HEK293T (cell line): ENCODE results near the gene MAP4K1.
"Not testable (repeated sequence)": the region's sequence is repeated elsewhere in the genome, so short reads cannot be mapped to it uniquely, and the experiment has no call there.

Source experiments
- CTCF ChIA-PET: fragments of 350-600 bp; formaldehyde crosslinking; extraction: SDS; loops from one replicate; lab custom pipeline; 2021; ENCODE audit warnings: antibody characterized with exemption, inconsistent platforms; lab: Yijun Ruan, JAX
- POLR2A ChIA-PET: fragments of 350-600 bp; formaldehyde crosslinking; extraction: SDS; loops from one replicate; lab custom pipeline; 2020; ENCODE audit warnings: antibody characterized with exemption, inconsistent platforms; lab: Yijun Ruan, JAX
- DNase-seq: peaks from one replicate; pipeline ENCODE4 v3.0.0; 2012; ENCODE audit warnings: mixed read lengths; ENCODE audit errors: extremely low spot score
- ARNT ChIP-seq: fragments of 450-650 bp; IDR thresholded peaks from 2 replicates; pipeline ENCODE4 v1.6.1; 2017; ENCODE audit warnings: mild to moderate bottlenecking
- BHLHE40 ChIP-seq: fragments of 450-650 bp; IDR thresholded peaks from 2 replicates; pipeline ENCODE4 v1.6.1; 2016; ENCODE audit warnings: mild to moderate bottlenecking, moderate library complexity, borderline replicate concordance
- CTBP1 ChIP-seq: fragments of 450-650 bp; IDR thresholded peaks from 2 replicates; pipeline ENCODE4 v1.6.1; 2016; ENCODE audit warnings: borderline replicate concordance
- ELF4 ChIP-seq: fragments of 450-650 bp; IDR thresholded peaks from 2 replicates; pipeline ENCODE4 v1.6.1; 2017; ENCODE audit warnings: antibody characterized with exemption
- FOXA1 ChIP-seq: fragments of 450-650 bp; IDR thresholded peaks from 2 replicates; pipeline ENCODE4 v1.6.1; 2016; ENCODE audit warnings: mild to moderate bottlenecking
- FOXK2 ChIP-seq: fragments of 450-650 bp; IDR thresholded peaks from 2 replicates; pipeline ENCODE4 v1.6.1; 2016; ENCODE audit warnings: mild to moderate bottlenecking
- FOXM1 ChIP-seq: fragments of 450-650 bp; IDR thresholded peaks from 2 replicates; pipeline ENCODE4 v1.6.1; 2017; ENCODE audit warnings: mild to moderate bottlenecking, borderline replicate concordance
- HDGF ChIP-seq: fragments of 450-650 bp; IDR thresholded peaks from 2 replicates; pipeline ENCODE4 v1.6.1; 2017; ENCODE audit warnings: antibody characterized with exemption, borderline replicate concordance
- L3MBTL2 ChIP-seq: fragments of 450-650 bp; conservative IDR thresholded peaks from 2 replicates; pipeline ENCODE4 v1.6.1; 2016; ENCODE audit warnings: mild to moderate bottlenecking
- LEF1 ChIP-seq: fragments of 450-650 bp; IDR thresholded peaks from 2 replicates; pipeline ENCODE4 v1.6.1; 2017; ENCODE audit warnings: mild to moderate bottlenecking, borderline replicate concordance
- NFRKB ChIP-seq: fragments of 450-650 bp; IDR thresholded peaks from 2 replicates; pipeline ENCODE4 v1.6.1; 2016; ENCODE audit warnings: mild to moderate bottlenecking, moderate library complexity
- PKNOX1 ChIP-seq: fragments of 450-650 bp; IDR thresholded peaks from 2 replicates; pipeline ENCODE4 v1.6.1; 2016
- SP1 ChIP-seq: fragments of 450-650 bp; IDR thresholded peaks from 2 replicates; pipeline ENCODE4 v1.6.1; 2017
- SUZ12 ChIP-seq: fragments of 450-650 bp; IDR thresholded peaks from 2 replicates; pipeline ENCODE4 v1.6.1; 2016; ENCODE audit warnings: mild to moderate bottlenecking
- TARDBP ChIP-seq: fragments of 450-650 bp; IDR thresholded peaks from 2 replicates; pipeline ENCODE4 v1.6.1; 2016
- ZNF384 ChIP-seq: fragments of 450-650 bp; IDR thresholded peaks from 2 replicates; pipeline ENCODE4 v1.6.1; 2016

MAP4K1 gene

GRCh38 chr19:38632476-38633213, 14.9 kb upstream of the MAP4K1 start:
- ChIA-PET POLR2A (interaction anchor here (2.0 kb wide), 1 partner anchor 89 kb away, joined by 5 read pairs; no protein-coding TSS in a partner anchor), CTCF (interaction anchor here (0.6 to 2.3 kb wide), 2 partner anchors 14 to 163 kb away, joined by 6 to 19 read pairs; partner anchors contain the start of gene ACTN4)
- no peak for DNase-seq
- TF ChIP-seq L3MBTL2 (no peak), NFRKB (no peak), ELF4 (no peak), PKNOX1 (no peak), FOXA1 (no peak), FOXM1 (no peak), HDGF (no peak), ARNT (no peak), LEF1 (no peak), CTBP1 (no peak), SP1 (no peak), SUZ12 (no peak), BHLHE40 (no peak), FOXK2 (no peak), ZNF384 (no peak), TARDBP (no peak)

GRCh38 chr19:38631811-38632475, 14.2 kb upstream of the MAP4K1 start:
- ChIA-PET POLR2A (interaction anchor here (2.0 kb wide), 1 partner anchor 88 kb away, joined by 5 read pairs; no protein-coding TSS in a partner anchor), CTCF (interaction anchor here (0.6 kb wide), 1 partner anchor 162 kb away, joined by 6 read pairs; no protein-coding TSS in a partner anchor)
- DNase-seq, result not testable (repeated sequence)

- CTCF ChIA-PET, POLR2A ChIA-PET: not testable (repeated sequence)
Observed at GRCh38 chr19:38631301-38631700, 13.5 kb upstream of the MAP4K1 start.

GRCh38 chr19:38629568-38629967, 11.8 kb upstream of the MAP4K1 start:
- no peak for DNase-seq
- ChIA-PET CTCF (no interaction called here), POLR2A (interaction anchor here (2.5 kb wide), 1 partner anchor 11 kb away, joined by 10 read pairs; the partner anchor contains the start of gene EIF3K)
- TF ChIP-seq FOXM1, result no peak
- no peak for TF ChIP-seq PKNOX1
- TF ChIP-seq TARDBP, result no peak
- no peak for TF ChIP-seq SP1
- TF ChIP-seq SUZ12, result no peak
- TF ChIP-seq L3MBTL2, result no peak

More at GRCh38 chr19:38631301-38631700, 13.5 kb upstream of the MAP4K1 start:
- DNase-seq, result not testable (repeated sequence)

- no peak for DNase-seq
- ChIA-PET CTCF (no interaction called here), POLR2A (interaction anchor here (1.1 kb wide), 1 partner anchor 115 kb away, joined by 3 read pairs; no protein-coding TSS in a partner anchor)
- no peak for TF ChIP-seq CTBP1
- TF ChIP-seq BHLHE40, result no peak
Observed at GRCh38 chr19:38626401-38626800, 8.6 kb upstream of the MAP4K1 start.

GRCh38 chr19:38624822-38625221, 7.1 kb upstream of the MAP4K1 start:
- DNase-seq, result no peak
- TF ChIP-seq HDGF, result no peak
- TF ChIP-seq SUZ12, result no peak
- no peak for TF ChIP-seq FOXM1
- no peak for TF ChIP-seq ARNT
- TF ChIP-seq FOXA1, result no peak
- no peak for TF ChIP-seq CTBP1
- TF ChIP-seq BHLHE40, result no peak
- TF ChIP-seq ZNF384, result no peak
- TF ChIP-seq SP1, result no peak
- no peak for TF ChIP-seq TARDBP
- TF ChIP-seq PKNOX1, result no peak
- TF ChIP-seq L3MBTL2, result no peak
- no peak for TF ChIP-seq ELF4
- TF ChIP-seq LEF1, result no peak
- TF ChIP-seq FOXK2, result no peak
- no peak for TF ChIP-seq NFRKB
- CTCF ChIA-PET, result no interaction called here
- POLR2A ChIA-PET, result no interaction called here
